Stimulated activated CD8-positive, alpha-beta memory T cell treated with anti-CD3 and anti-CD28 coated beads, Interleukin-12 subunit alpha, Interleukin-12 subunit beta, amount 100 ng/mL, for 1 hour (primary cell): ENCODE measurements around the gene FAM83D.
A peak's percentile ranks its signal among the peaks of the same experiment; 100 is the strongest.
"Not testable (repeated sequence)": the region's sequence is repeated elsewhere in the genome, so short reads cannot be mapped to it uniquely, and the experiment has no call there.

Experiments used
- DNase-seq: peaks from one replicate; pipeline ENCODE4 v3.0.0-alpha.2; 2020; ENCODE audit warnings: low read depth

Gene FAM83D

DNA sequence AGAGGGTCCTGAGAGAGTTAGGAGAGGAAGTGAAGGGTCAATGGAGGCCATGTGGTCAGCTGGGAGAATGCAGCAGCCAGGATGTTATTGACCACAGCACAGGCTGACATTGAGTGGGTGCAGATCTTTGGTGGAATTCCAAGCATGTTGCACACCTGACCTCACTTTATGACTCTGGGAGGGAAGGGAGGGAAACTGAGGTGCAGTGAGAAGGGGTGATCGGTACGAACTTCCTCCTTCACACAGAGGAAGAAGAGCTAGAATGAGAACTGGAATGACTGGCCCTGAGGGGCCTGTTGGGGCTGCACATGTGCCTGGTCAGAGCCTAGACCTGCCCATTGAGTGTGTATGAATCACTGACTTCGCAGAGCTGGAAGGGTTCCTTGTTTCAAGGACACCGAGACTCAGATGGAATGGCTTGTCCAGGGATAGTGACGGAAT, 9.8 kb downstream of the FAM83D start:
- DNase-seq, result no peak

DNA sequence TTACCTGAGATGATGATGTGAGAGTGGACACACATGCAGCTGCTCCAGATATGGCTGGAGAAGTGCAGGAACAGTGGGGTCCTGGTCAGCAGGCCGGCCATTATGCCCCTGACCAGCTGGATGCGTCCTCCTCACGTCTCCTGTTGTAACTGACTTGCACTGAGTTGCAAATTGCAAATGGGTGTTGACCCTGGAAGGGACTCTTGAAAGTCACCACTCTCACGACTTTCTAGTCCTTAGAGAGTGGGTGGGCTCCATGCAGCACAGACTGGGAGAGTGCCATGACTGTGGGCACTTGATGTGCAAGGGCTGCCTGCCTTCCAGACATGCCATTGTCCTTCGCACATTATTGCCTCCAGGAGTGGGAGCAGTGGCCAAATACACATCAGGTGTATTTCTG, 10.8 kb downstream of the FAM83D start:
- no peak for DNase-seq

DNA sequence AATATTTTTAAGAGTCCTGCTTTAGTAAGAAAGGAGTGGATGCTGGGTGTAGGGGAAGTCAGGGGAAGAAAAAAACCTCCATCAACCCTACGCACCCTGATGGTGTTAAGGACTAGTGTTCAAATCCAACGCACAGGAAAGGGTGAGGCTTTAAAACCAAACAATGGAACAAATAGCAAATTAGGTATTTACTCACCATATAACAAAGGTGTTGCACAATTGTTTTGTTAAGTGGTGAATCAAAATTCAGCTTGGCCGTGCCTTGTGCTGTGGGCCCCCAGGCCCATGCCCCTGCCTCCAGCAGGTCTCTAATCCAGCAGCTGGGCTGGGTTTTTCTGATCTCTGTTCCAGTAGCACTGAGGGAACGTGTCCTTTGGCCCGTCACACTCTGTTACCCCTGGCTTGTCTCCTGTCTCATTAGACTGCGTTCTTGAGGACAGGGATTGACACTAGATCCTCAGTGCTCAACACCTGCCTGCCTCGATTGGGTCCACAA, 11.8 kb downstream of the FAM83D start:
- DNase-seq, result no peak

- DNase-seq, result no peak
These were observed 13.5 kb downstream of the FAM83D start for GRCh38 chr20:38939686-38940085.

DNA sequence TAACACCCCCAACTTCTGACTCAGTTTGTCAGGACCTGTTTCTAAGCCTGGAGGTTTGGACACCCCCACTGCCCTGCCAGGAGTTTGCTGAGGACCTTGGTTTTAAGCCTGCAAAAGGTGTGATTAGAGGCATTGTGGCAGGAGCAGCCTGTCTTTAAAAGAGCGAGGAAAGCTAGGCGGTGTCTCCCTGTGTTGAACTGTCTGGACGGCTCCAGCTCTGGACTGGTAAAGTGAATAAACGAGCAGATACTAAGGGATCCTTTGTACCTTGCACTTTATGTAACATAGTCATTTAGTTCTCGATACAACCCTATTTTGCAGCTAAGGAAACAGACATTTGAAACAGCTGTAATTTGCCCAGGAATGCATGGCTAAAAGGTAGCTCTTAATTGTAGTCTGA, 14.4 kb downstream of the FAM83D start:
- DNase-seq, result no peak

GRCh38 chr20:38941726-38942389, 15.6 kb downstream of the FAM83D start:
- DNase-seq, result no peak

- no peak for DNase-seq
These were observed 18.8 kb downstream of the FAM83D start for GRCh38 chr20:38945012-38945411.

GRCh38 chr20:38946836-38947235, 20.6 kb downstream of the FAM83D start:
- DNase-seq, result no peak

- DNase-seq, result no peak
These were observed 21.7 kb downstream of the FAM83D start for GRCh38 chr20:38947931-38948362.

DNA sequence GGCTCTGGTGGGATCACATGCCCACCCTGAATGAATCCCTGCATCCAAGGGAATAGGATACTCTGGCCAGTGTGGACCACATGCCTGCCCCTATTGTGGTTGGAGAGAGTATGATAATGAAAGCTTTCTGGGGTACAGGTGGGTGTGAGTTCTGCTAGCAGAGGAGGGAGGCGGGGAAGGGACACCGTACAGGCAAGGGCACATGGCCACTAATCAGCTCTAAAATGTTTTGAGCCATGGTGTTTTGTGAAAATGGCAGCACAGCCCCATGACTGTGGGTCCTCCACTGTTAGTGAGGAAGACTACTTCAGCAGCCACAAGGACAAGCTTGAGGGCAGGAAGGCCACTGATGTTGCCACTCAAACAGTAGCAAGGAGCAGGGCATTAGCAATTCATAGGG, 24.0 kb downstream of the FAM83D start:
- DNase-seq, result no peak

DNA sequence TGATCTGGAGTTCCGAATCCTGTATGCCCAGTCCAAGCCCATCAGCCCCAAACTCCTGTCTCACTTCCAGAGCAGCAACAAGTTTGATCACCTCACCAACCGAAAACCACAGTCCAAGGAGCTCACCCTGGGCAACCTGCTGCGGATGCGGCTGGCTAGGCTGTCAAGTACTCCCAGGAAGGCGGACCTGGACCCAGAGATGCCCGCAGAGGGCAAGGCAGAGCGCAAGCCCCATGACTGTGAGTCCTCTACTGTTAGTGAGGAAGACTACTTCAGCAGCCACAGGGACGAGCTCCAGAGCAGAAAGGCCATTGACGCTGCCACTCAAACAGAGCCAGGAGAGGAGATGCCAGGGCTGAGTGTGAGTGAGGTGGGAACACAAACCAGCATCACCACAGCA, 25.4 kb downstream of the FAM83D start:
- no peak for DNase-seq

- no peak for DNase-seq
These were observed 25.9 kb downstream of the FAM83D start for GRCh38 chr20:38952153-38952552.

DNA sequence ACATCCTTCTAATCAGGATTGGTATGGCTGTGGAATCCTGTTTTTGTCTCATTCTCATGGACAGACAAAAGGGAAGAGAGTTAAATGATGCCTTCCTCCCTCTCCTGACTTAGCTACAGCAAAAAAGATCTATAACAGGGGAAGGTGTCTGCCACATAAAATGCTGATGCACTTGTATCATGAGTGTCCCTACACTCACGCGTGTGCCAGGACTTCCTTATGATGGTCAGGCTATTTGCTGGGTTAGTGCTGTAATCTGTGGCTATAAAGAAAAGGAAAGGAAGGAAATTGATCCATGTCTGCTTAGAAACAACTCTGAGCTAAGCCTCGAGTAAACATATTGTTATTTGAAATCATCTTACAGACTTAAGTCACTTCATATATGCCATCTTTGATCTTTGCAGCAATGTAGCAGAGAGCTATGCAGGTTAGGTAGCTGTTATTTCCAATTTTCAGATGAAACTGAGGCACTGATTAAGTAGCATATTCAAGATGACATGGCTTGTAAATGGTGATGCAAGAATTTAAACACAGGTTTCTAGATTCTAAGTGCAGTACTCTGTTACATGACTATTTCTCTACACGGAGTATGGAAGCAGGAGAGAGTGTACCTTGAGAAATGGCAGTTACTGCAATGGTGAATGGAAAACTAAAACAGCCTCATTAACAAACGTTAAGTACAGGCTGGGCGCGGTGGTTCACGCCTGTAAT, 27.6 kb downstream of the FAM83D start:
- DNase-seq, result no peak

GRCh38 chr20:38957235-38957876, 31.1 kb downstream of the FAM83D start:
- no peak for DNase-seq

GRCh38 chr20:38957915-38958485, 31.8 kb downstream of the FAM83D start:
- no peak for DNase-seq

DNA sequence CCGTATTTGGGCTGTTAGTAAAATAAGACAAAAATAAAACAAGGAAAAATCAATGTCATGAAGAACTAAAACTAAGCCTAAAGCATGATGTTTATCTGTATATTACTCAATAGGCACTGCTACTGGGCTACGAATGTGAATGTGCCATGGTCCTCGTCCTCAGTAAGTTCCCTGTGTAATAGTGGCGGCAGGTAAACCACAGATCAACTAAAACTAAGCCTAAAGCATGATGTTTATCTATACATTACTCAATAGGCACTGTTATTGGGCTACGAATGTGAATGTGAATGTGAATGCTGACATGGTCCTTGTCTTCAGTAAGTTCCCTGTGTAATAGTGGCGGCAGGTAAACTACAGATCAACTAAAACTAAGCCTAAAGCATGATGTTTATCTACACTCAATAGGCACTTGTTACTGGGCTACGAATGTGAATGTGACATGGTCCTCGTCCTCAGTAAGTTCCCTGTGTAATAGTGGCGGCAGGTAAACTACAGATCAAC, 34.0 kb downstream of the FAM83D start:
- DNase-seq, result not testable (repeated sequence)

GRCh38 chr20:38961530-38962043, 35.4 kb downstream of the FAM83D start:
- DNase-seq, result no peak

DNA sequence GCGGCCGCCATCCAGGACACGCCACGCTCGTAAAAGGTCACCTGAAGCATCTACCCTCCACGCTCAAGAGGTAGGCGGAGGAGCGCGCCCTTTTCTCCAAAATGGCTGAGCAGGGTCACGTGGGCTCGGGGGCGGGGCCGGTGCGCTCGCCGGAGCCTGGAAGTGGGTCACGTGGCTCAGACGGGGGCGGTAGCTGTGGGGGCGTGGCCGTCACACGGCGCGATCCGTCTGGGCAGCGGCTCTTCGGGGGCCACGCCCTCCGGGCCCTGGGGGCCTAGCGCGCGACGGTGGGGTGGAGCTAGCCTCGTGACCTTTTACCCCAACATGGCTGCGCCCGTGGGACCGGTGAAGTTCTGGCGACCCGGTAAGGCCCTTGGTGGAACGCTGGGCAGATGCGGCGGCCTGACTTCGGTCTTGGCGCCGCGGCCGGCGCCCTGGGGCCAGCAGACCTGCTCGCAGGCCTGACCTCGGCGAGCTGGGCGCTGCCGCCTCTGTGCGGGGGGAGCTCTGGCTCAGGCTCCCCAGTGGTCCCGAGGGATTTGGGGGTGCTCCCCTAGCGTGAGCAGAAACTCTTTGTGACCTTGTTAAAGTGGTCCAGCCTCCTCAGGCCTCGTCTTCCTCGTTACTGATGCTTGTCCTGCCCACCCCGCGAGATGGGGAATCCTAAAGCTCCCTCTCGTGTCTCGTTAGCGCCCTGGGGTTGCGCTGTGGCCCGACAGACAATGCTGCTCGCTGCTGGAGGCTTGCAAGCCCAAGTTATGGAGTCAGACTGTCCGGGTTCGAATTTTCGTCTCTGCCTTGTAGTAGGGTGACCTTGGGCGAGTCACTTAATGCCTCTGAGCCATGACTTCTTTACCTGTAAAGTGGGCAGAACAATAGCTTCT, 36.1 kb downstream of the FAM83D start, which contains the start of gene DHX35:
TSS of gene DHX35 (plus strand) at position 301 of the 884 bp plus-strand sequence. CDS start at position 325, 24 bp downstream.
- peak; percentile 96 for DNase-seq

GRCh38 chr20:38962928-38963401, 36.7 kb downstream of the FAM83D start:
- DNase-seq, result no peak

DNA sequence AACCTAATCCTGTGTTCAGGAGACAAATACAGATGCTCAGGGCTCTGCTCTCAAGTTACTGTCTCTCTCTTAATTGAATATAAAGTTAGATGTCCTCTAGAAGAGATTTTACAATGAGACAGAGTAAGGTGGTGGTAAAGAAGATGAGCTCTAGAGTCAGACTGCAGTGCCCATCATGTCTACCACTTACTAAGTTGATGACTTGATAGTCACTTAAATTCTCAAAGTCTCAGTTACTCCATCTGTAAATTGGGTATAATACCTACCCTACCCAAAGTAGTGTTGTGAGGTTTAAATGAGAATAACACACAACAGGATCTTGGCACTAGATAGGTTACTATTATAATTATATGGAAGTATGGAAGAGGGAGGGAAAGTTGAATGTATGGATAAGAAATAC, 37.5 kb downstream of the FAM83D start:
- DNase-seq, result no peak

DNA sequence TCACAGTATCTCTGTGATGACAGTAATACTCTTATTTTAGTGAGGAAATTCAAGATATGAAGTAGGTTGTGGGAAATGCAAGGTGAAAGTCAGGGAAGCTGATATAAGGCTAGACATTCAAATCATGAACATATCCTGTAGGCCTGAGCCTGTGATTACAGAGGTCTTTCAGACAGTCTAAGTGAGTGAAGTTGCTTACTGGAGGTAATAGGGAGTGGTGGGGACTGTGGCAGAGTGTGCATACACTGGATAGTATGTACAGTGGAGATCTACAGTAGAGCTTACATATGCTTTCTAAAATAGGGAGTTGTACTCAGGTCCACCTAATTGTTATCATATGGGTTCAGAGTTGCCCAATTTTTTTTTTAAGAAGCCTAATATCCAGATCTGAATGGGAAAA, 39.0 kb downstream of the FAM83D start:
- no peak for DNase-seq
